Activated CD8-positive, alpha-beta T cell treated with anti-CD3 and anti-CD28 coated beads for 36 hours (primary cell): ENCODE data around the gene PCBD1. TPM values are rescaled to one million over a fixed set of nuclear protein-coding genes. Genes with fewer than 3 reads are reported as not detected.

ENCODE experiments used
- ATAC-seq: fragments of 200-7000 bp; cut with Tn5 transposase; one replicate; pipeline ENCODE4 v1.10.0; 2021; ENCODE audit warnings: mild to moderate bottlenecking, moderate library complexity
- CTCF ChIA-PET: fragments of 350-600 bp; sonication (Branson Sonifier 250); formaldehyde crosslinking; loops from one replicate; lab custom pipeline; 2021; ENCODE audit warnings: antibody characterized with exemption; lab: Charles Lee
- POLR2A ChIA-PET: fragments of 350-600 bp; sonication (Branson Sonifier 250); formaldehyde crosslinking; loops from one replicate; lab custom pipeline; 2021; ENCODE audit warnings: antibody characterized with exemption; lab: Charles Lee
- DNase-seq: peaks from one replicate; pipeline ENCODE4 v3.0.0-alpha.2; 2020
- H3K27ac Mint-ChIP-seq: one replicate; pipeline ENCODE4 v1.8.0; 2021; ENCODE audit warnings: mild to moderate bottlenecking, mixed read lengths
- H3K27me3 Mint-ChIP-seq: one replicate; pipeline ENCODE4 v1.8.0; 2021; ENCODE audit warnings: mixed read lengths
- H3K36me3 Mint-ChIP-seq: one replicate; pipeline ENCODE4 v1.8.0; 2021; ENCODE audit warnings: low read depth, mixed read lengths
- H3K4me1 Mint-ChIP-seq: one replicate; pipeline ENCODE4 v1.8.0; 2021; ENCODE audit warnings: low read depth, mixed read lengths
- H3K4me3 Mint-ChIP-seq: one replicate; pipeline ENCODE4 v1.8.0; 2021; ENCODE audit warnings: mild to moderate bottlenecking, moderate library complexity, mixed read lengths
- H3K9me3 Mint-ChIP-seq: one replicate; pipeline ENCODE4 v1.8.0; 2021; ENCODE audit warnings: mixed read lengths
- CTCF ChIP-seq: fragments of 200-600 bp; IDR thresholded peaks from one replicate; pipeline ENCODE4 v1.8.0; 2022; ENCODE audit warnings: antibody characterized with exemption, mild to moderate bottlenecking
- intact Hi-C: fragments of 100-400 bp; cut with micrococcal nuclease; formaldehyde crosslinking; loops from one replicate; pipeline ENCODE4 v1.10.0; 2022
- total RNA-seq, 2 experiments: library from RNA; stranded (reverse); gene quantifications; one replicate each; pipeline ENCODE4 v1.2.3, GENCODE V29; 2021

The PCBD1 gene
- 10 to 100 TPM; 40.0 to 41.5 TPM for total RNA-seq

GRCh38 chr10:70887804-70888800, at the start of gene PCBD1:
TSS of gene PCBD1 (minus strand) at chr10:70888565. CDS start at chr10:70888533, 32 bp downstream.
- intact Hi-C loops: no loop called here
- H3K27me3 Mint-ChIP-seq: no peaks in the 10 kb centered on the region
- POLR2A ChIA-PET: interaction anchor here (0.6 to 1.9 kb wide), 2 partner anchors 8 to 236 kb away, joined by 3 to 6 read pairs; no protein-coding TSS in a partner anchor

GRCh38 chr10:70937661-70938060, 49.3 kb upstream of the PCBD1 start:
- no peak for ATAC-seq
- no peaks in the 10 kb centered on the region for H3K36me3 Mint-ChIP-seq
- no peak overlapping the region for H3K27ac Mint-ChIP-seq
- H3K27me3 Mint-ChIP-seq: no peaks in the 10 kb centered on the region
- intact Hi-C loops: no loop called here
- no peaks in the 10 kb centered on the region for H3K9me3 Mint-ChIP-seq
- ChIA-PET CTCF (no interaction called here), POLR2A (no interaction called here)
- H3K4me1 Mint-ChIP-seq: no peaks in the 10 kb centered on the region
- no peak for TF ChIP-seq CTCF
- no peak overlapping the region for H3K4me3 Mint-ChIP-seq
- no peak for DNase-seq

More at GRCh38 chr10:70887804-70888800, at the start of gene PCBD1:
- CTCF ChIA-PET: interaction anchor here (1.1 to 1.9 kb wide), 2 partner anchors 8 to 129 kb away, joined by 3 to 7 read pairs; no protein-coding TSS in a partner anchor
- no peak for TF ChIP-seq CTCF
- Mint-ChIP-seq H3K36me3 (peaks cover 10% of the 10 kb centered on the region), H3K9me3 (no peaks in the 10 kb centered on the region), H3K4me1 (peaks cover 16% of the 10 kb centered on the region), H3K27ac (peak within 1 kb of the TSS; percentile 78), H3K4me3 (peak within 1 kb of the TSS; percentile 75)
- ATAC-seq (peak; percentile 89), DNase-seq (peak; percentile 81)

GRCh38 chr10:70936111-70936510, 47.7 kb upstream of the PCBD1 start:
- no peak for TF ChIP-seq CTCF
- no peak for ATAC-seq
- H3K4me3 Mint-ChIP-seq: no peak overlapping the region
- H3K27me3 Mint-ChIP-seq: no peaks in the 10 kb centered on the region
- ChIA-PET POLR2A (no interaction called here), CTCF (no interaction called here)
- no peak overlapping the region for H3K27ac Mint-ChIP-seq
- H3K36me3 Mint-ChIP-seq: no peaks in the 10 kb centered on the region
- H3K4me1 Mint-ChIP-seq: no peaks in the 10 kb centered on the region
- DNase-seq: no peak
- intact Hi-C loops: no loop called here
- no peaks in the 10 kb centered on the region for H3K9me3 Mint-ChIP-seq

GRCh38 chr10:70935631-70936030, 47.3 kb upstream of the PCBD1 start:
- no peak overlapping the region for H3K27ac Mint-ChIP-seq
- POLR2A ChIA-PET: no interaction called here
- ATAC-seq: no peak
- no peak for DNase-seq
- H3K27me3 Mint-ChIP-seq: no peaks in the 10 kb centered on the region
- TF ChIP-seq CTCF: no peak
- H3K9me3 Mint-ChIP-seq: no peaks in the 10 kb centered on the region
- intact Hi-C loops: no loop called here
- H3K4me1 Mint-ChIP-seq: no peaks in the 10 kb centered on the region
- CTCF ChIA-PET: no interaction called here
- no peak overlapping the region for H3K4me3 Mint-ChIP-seq
- no peaks in the 10 kb centered on the region for H3K36me3 Mint-ChIP-seq

- POLR2A ChIA-PET: interaction anchor here (0.8 kb wide), 1 partner anchor 446 kb away, joined by 3 read pairs; no protein-coding TSS in a partner anchor
- H3K27ac Mint-ChIP-seq: no peak overlapping the region
- ATAC-seq (no peak), DNase-seq (no peak)
- intact Hi-C loops: no loop called here
- no peaks in the 10 kb centered on the region for H3K4me1 Mint-ChIP-seq
- H3K4me3 Mint-ChIP-seq: no peak overlapping the region
- H3K36me3 Mint-ChIP-seq: no peaks in the 10 kb centered on the region
- TF ChIP-seq CTCF: no peak
- CTCF ChIA-PET: no interaction called here
- no peaks in the 10 kb centered on the region for H3K27me3 Mint-ChIP-seq
- H3K9me3 Mint-ChIP-seq: no peaks in the 10 kb centered on the region
These were observed 46.8 kb upstream of the PCBD1 start for GRCh38 chr10:70935125-70935625.
